HG03095 (cell line): Measurements from ENCODE around the gene DHH.
"Not testable (repeated sequence)": the region's sequence is repeated elsewhere in the genome, so short reads cannot be mapped to it uniquely, and the experiment has no call there.

Source experiments
- ATAC-seq: cut with Tn5 transposase; IDR thresholded peaks from one replicate; pipeline ENCODE4 v1.9.1; 2021; ENCODE audit warnings: moderate library complexity; ENCODE audit not compliant: unreplicated experiment

DHH gene

DNA sequence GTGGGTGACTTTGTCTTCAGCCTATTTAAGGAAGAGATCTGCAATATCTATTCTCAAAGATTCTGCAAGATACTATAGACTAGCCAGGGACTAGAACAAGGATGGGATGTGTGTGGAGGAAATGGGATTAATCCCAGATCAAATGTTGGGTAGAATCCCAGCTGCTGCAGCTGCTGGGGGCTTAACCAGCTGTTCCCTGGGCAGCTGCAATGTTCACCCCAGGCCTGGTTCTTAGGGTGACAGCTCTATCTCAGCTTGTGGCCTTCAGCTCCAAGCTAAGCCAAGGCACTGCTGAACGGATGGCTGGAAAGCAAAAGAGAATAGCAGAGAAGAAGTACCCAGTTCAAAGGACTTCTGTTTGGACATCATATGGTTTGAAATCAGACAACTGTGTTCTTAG lies 14.8 kb downstream of the DHH start:
- ATAC-seq, result no peak

DNA sequence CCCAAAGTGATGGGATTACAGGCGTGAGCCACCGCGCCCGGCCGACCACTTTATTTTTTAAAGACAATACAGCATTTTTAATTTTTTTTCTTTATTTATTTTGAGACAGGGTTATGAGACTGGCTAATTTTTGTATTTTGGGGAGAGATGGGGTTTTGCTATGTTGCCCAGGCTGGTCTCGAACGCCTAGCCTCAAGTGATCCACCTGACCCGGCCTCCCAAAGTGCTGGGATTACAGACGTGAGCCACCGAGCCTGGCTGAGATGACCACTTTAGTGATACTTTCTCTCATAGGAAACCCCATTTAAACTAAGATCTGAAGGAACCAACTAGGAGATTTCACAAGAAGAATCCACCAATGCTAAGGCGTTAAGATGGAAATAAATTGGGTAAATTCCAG lies 23.6 kb downstream of the DHH start:
- no peak for ATAC-seq

DNA sequence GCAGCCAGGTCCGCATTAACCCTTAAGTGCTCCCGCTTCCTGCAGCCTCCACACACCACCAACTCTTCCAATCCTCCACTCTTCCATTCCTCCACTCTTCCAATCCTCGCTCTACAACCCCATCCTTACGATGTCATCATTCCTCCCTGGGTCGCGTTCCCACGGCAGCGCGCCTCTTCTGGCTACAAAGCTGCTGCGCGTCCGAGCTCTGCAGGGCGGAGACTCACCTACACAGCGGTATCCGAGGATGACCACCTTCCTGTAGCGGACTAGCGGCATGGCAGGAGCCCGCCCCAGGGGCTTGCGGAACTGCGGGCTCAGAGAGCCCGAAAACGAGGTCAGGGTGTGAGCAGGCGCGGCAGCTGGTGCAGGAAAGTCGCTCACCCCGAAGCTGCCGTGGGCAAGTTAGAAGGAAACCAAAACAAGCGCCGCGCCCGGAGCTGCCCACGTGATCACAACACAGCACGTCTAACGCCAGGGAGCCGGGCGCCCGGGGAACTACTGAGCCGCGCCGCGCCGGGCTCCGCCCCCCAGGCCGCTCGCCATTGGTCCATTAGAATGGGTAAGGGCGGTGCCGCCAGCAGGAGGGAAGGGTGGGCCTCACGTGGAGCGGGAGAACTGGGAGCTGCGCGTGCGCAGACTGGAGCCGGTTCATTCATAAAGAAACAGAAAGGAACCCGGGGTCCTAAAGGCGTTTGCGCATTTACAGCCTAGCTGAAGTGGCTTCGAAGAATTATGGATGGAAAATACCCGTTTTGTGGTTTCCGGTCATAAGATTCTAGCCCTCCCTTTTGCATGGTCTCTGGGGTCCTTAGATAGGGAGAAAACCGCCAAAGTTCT lies 24.9 kb downstream of the DHH start, which contains the start of gene RHEBL1:
TSS of gene RHEBL1 (minus strand) at position 473 of the 840 bp plus-strand sequence. CDS start at position 279, 194 bp downstream.
- peak; percentile 97 for ATAC-seq

DNA sequence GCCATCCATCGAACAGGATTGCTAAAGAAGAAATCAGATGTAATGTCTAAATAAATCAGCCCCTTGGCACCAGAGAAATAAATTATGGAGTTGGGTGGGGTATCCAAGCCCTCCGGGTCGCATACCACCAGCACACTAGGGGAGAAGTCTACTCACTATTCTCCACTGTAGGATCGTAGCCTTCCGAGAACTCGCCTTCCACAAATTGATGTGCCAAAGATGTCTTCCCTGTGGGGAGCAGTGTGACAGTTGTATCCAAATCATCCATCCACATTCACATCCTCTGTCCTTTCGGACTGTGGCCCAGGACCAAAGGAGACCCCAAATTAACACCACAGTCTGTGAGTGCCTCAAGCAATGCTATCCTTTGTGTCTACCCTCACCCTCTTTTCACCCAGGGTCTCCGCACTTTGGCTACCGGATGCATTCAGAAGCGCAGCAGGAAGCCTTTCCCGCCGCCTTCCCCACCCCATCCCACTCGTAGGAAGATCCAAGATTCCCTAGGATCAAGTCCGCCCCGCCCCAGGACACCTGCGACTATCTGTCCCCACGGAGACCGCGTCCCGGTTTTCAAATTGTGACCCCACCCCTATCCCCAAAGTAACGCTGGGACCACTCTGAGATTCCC lies 25.6 kb downstream of the DHH start:
- no peak for ATAC-seq

DNA sequence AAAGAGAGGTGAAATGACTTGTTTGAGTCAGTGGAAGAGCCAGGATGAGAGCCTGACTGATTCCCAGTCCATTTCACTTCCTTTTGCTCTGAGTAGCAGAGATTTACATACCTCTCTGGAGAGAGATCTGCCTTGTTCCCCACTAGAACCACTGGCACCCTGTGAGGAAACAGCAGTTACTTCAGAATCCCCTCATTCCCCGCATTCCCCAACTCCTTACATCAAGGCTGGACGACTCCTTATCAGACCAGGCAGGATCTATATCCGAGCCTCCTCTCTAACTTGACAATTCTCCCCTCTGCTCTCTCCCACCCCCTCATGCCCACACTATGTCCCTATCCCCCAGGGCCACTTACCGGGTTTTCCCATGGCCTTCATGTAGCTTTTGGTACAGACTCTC lies 28.5 kb downstream of the DHH start:
- no peak for ATAC-seq

DNA sequence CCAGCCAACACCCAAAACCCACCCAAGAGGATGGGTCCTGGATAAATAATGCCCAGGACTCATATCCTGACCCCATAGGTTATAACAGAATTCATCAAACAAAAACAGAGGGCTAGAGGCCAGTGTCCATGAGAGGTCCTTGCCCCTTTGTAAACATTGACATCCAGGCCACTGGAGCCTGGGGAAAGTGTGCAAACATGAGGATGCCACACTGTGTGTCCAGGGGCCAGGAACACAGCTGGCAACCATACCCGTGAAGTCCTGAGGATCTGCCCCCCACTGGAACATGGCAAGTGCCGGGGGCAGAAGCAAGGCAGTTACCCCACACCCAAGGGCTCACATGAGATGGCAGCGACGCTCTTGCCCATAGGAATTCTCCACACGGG lies 29.8 kb downstream of the DHH start:
- ATAC-seq, result no peak

DNA sequence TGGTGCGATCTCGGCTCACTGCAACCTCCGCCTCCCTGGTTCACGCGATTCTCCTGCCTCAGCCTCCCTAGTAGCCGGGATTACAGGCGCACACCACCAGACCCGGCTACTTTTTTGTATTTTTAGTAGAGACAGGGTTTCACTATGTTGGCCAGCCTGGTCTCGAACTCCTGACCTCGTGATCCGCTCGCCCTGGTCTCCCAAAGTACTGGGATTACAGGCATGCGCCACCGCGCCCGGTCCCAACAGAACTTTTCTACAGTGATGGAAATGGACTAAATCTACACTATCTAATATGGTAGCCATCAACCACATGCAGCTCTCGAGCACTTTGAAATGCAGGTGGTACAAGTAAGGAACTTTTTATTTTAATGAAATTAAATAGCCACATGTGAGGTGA lies 32.7 kb downstream of the DHH start:
- not testable (repeated sequence) for ATAC-seq

DNA sequence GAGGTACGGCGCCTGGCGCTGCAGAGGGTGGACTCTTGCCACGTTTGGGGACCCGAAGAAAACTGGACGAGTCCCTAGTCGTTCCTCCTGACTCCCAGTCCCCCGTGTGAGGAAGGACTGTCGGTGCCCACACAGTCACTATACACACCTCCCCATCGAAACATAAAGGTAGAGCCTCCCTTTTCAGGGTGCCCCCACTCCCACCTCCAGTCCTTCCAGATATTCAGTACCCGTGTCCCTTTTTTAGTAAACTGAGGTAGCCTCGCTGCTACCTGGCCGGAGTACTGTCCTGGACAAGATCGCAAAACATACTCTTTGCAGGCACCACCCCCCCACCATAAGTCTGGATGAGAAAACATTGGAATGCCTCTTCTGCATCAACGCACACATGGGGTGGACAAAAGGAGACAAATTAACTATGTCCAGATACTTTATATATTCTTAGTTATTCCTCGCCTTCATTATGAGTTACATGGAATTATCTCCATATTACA lies 33.4 kb downstream of the DHH start:
- ATAC-seq, result no peak

DNA sequence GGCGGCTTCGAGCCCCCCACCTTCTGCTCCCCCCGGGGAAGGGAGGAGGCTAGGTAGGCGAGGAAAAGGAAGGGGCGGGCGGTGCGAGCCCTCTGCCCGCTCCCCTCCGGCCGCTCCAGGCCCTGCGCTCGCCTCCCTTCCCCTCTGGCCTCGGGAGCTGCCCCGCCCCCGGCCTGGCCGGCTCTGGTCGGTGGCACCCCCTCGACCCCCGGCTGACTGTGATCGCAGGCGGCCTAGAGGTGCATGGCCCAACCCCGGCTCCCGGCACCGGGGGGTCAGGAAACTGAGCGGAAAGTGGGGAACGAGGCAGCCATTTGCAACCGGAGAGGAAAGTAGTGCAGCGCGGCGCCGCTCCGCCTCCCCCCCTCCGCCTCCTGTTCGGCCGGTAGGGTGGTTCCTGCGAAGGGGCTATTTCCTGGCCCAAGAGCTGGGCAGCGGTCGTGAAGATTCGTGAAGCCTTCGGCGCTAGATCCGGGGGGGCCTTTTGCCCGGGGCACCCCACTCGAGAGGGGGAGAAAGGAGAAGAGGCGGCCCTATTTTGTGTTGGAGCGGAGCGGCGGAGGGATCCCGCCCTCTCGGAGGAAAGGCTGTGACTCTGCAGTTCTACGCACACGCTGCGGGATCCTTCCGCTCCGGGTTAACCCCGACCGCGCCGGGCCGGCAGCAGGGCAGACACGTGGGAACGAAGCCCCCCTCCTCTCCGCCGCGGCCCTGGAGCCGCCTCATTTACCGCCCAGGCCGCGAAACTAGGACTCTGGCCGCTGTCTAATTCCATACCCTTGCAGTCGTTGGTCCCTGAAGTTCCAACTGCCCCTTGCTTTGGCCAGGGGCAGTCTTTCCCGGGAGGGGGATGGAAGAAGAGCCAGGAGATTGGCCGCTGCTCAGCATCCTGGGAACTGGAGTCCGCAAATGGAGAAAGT lies 34.1 kb downstream of the DHH start, which contains the start of gene KMT2D:
TSS of gene KMT2D (minus strand) at position 558 of the 920 bp plus-strand sequence. CDS start 5,470 bp downstream, outside the sequence.
- ATAC-seq, result peak; percentile 40

DNA sequence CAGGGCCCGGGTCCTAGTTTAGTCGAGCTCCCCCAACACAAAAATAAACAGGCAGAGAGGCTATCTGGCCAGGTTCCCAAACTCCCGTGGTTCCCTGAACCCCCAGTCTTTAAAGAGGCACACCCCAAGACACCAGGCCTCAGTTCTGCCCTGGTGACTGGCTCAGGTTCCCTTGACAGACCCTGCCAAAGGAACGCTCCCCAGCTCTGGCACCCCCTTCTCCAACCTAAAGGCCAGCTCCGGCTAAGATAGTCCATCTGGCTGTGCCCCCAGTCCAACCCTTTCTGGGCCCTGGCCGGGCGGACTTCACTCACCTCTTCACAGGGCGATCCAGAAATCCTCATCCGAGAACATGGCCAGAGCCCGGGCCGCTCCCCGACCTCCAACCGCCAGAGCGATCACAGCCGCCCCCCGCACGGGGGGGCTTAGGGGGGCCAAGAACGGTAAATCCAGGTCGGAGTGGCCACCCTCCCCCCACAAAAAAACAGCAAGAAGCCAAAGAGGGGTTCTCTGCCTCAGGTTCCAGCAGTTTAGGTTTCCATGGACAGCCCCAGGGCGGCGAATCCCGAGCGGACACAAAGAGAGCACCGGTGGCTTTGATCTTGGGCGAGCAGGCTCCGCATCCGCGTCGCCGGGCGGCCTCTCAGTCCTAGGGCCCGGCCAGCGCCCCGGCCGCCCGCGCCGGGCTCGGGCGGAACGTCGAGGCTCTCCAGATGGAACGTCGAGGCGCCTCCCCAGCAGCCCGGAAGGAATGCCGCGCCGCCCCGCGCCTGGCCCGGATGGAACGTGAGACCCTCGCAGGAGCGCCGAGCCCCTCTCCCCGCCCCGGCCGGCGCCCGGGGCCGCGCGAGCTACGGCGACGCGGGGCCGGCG lies 35.1 kb downstream of the DHH start:
- ATAC-seq, result peak; percentile 11

DNA sequence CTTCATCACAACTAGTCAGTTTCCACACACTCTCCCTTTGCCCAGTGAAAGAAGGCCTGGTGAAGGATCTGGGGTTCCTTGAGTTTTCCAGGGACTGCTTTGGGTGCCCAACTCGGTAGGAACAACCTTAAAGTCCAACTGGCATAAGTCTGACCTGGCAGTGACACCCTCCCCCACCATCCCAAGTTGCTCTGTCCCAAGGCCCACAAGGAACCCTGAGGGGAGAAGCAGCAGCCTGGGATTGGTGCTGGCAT lies 35.6 kb downstream of the DHH start:
- no peak for ATAC-seq

DNA sequence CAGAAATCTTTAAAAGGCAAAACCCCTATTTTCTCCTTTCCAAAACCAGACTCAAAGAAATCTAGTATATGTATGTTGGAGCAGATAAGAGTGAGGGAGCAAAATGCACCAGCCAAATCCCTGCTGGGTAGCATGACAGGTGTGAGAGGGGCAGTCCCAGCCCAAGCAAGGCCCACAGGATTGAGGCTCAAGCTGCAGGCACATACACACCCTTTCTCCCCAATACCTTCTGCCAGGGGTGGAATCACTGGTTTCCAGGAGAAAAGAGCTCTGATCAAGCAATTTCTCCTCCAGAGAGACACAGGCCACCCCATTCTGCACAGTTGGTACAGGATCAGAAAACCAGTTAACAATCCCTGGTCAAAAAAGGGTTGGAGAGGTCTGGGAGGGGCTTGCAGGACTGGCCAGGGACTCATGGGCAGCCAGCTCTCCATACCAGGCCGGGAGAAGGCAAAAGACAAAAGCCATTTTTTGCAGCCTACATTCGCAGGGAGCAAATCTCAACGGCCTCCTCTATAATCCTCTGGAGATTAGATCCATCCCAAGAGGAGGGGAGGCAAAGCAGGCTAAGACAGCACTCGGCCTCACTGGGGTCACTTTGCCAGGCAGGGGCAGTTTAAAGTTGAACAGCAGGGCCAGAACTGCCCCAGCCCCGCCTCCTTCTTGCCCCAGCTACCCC lies 36.1 kb downstream of the DHH start:
- no peak for ATAC-seq

DNA sequence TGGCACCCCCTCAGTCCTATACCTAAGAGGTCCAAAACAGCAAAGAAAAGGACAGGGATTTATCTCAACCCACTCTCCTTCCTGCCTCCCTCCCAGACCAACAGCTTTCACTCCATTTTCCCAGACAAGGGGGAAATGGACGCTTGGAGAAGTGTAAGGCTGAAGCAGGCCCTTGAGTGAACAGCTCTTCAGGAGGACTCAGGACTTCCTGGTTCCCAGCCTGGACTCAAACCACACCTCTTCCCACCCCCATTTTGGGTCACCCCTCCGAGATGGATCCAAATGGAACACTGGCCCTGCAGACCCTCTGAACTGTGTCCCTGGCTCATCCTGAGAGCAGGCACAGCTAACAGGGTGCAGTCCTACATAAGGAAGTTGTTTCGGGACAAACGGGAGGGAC lies 36.7 kb downstream of the DHH start:
- ATAC-seq, result no peak

DNA sequence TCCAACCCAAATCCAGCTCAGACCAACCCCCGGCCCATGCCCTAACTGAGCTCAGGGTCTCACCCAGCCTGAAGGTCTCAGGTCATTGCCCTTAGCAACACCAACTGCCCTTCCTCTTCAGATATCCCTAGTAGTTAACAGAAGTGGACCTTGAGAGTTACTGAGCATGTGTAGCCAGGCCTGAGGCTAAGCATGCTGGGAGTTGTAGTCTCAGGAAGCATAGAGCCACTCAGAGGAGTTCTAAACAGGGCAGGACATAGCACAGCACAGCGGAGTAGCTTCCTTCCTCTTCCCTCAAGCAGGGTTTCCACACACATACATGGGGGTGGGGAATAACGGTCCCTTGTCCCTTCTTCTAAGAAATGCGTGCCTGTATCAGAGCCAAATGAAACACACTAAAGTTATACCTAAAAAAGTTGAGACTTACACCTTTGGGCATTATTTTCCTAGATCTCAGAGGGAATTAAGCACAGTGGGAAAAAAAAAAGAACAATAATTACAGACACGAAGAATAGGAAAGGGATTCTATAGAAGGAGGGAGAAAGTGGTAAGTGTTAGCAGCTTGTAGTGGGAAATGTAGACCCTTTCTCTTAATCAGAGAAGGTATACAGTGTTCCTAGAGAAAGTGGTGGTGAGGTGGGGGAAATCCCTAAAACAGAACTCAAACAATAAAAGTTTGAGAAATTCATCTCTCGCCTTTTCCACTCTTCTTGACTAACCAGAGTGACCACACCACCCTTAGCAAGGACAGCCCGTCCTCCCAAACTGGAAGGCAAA lies 38.4 kb downstream of the DHH start:
- peak; percentile 51 for ATAC-seq

DNA sequence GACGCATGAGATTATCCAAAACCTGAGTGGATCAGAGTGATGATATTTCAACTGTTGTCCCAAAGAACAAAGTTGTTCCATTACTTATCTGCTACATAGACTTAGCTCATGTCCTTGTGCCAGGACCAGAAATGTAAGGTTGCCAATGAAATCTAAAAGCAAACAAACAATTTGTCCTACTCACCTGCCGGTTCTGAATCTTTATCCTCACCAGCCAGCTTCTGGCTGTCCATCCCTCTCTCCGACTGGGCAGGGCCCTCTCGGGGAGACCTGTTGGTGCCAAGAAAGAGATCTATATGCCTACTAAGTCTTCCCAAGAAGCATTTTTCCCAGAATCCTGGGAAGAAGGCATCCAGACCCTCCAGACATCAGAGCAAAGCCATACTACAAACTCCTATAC lies 39.5 kb downstream of the DHH start:
- ATAC-seq, result no peak

DNA sequence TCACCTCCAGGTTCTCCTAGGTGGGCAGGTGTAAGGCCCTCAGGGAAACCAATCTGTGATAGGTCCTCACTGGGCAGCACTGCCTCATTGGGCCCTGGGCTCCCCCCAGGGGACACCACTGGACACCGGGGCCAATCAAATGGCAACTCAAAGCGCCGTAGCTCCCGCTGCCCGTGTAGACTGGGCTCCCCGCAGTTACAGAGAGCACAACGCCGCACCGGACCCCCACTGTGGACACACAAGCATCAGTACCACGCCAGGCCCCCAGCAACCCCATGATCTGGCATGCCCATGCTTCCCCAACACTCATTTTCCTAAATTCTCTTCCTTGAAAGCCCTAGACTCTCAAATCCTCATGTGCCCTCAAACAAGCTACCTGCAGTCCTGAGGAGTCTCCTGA lies 40.1 kb downstream of the DHH start:
- ATAC-seq, result no peak

DNA sequence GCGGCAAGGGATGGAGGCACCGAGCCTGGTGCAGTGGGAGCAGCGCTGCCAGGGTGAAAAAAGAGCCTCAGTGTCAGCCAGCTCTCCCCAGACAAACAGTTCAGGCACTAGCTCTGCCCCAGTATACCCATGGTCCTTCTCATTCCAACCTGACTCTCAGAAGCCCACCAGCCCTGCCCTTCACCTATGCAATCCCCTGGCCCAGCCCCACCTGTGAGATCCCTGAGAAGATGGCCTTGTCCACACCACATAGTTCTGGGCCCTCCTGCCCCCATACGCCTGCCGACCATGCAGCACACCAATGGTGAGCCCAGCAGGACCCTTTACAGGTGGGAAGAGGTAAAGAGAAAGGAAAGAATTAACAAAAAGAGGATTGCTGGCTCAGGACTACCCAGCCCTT lies 40.5 kb downstream of the DHH start:
- ATAC-seq, result no peak

DNA sequence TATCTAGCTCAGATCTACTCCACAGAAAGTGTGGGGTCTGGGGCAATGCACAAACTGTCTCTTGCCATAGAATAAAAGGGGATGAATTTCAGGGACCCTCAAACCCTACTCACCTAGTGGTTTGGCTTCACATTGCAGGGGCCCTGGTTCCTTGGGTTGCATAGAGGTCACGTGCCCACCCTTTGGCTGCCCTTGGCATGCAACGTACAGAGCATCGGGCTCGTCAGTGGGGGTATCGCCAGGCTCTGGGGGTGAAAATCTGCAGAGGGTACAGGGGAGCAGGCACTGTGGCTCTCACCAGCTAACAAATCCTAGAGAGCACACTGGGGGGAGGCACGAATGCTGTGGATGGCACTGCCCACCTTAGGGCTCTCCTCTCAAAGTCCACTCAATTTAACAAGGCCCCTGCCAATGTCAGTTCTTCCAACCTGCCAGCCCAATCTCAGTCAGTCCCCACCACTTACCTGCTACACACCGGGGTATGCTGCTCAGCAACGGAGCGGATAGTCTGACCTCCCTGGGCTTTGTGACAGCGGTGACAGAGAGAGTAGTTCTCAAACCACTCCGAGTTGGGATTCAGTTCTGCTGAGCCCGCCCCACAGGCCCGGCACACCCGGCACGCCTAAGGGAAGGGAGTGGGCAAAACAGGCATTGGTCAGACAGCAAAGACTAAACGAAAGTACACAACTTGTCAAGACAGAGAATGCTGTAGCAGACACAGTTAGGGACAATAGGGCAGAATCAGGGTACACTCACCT lies 42.0 kb downstream of the DHH start:
- no peak for ATAC-seq
